ENCODE results near the gene ELAVL4. TPM values are rescaled to one million over a fixed set of nuclear protein-coding genes. Genes with fewer than 3 reads are reported as not detected.

ELAVL4 gene
- total RNA-seq, 1 donor from 2014 or later, result not detected

- no peaks in the 10 kb centered on the region for H3K36me3 Mint-ChIP-seq (ENCODE audit: low read depth, unreplicated experiment)
- H3K27ac Mint-ChIP-seq (ENCODE audit: unreplicated experiment), result no peak overlapping the region
- no peaks in the 10 kb centered on the region for H3K9me3 ChIP-seq (ENCODE audit: insufficient read depth, low read depth, low read length)
- no peak overlapping the region for H3K4me3 Mint-ChIP-seq (ENCODE audit: unreplicated experiment)
- no peak overlapping the region for H3K4me3 ChIP-seq (ENCODE audit: insufficient read depth, low read depth, low read length)
- no peaks in the 10 kb centered on the region for H3K4me1 Mint-ChIP-seq (ENCODE audit: low read depth, unreplicated experiment)
- no peak overlapping the region for H2AFZ ChIP-seq (ENCODE audit: low read depth, low read length)
- TF ChIP-seq CTCF (IDR thresholded peaks at IDR 0.05; ENCODE audit: insufficient read depth, low read depth, low read length) (no peak), EZH2 (IDR thresholded peaks at IDR 0.05; ENCODE audit: insufficient read depth, low read length) (no peak)
- H3K9ac ChIP-seq (ENCODE audit: low read length), result no peak overlapping the region
- H3K36me3 ChIP-seq (ENCODE audit: insufficient read depth, low read length), result no peaks in the 10 kb centered on the region
- H3K27me3 Mint-ChIP-seq (ENCODE audit: low read depth, unreplicated experiment), result no peaks in the 10 kb centered on the region
- no peak overlapping the region for H3K27ac ChIP-seq (ENCODE audit: low read depth, low read length)
- H3K27me3 ChIP-seq (ENCODE audit: insufficient read depth, low read length), result no peaks in the 10 kb centered on the region
- no peaks in the 10 kb centered on the region for H3K79me2 ChIP-seq (ENCODE audit: insufficient read depth, low read length)
- no peak overlapping the region for H3K4me2 ChIP-seq (ENCODE audit: low read length)
- no peaks in the 10 kb centered on the region for H3K9me3 Mint-ChIP-seq (ENCODE audit: unreplicated experiment)
- H4K20me1 ChIP-seq (ENCODE audit: insufficient read depth, low read length), result no peaks in the 10 kb centered on the region
- DNase-seq (ENCODE audit: low read depth) (no peak), FAIRE-seq (no peak)
- H3K4me1 ChIP-seq (ENCODE audit: insufficient read depth, low read length), result no peaks in the 10 kb centered on the region
Measured at GRCh38 chr1:50129201-50129600, 20.5 kb downstream of the ELAVL4 start.

DNA sequence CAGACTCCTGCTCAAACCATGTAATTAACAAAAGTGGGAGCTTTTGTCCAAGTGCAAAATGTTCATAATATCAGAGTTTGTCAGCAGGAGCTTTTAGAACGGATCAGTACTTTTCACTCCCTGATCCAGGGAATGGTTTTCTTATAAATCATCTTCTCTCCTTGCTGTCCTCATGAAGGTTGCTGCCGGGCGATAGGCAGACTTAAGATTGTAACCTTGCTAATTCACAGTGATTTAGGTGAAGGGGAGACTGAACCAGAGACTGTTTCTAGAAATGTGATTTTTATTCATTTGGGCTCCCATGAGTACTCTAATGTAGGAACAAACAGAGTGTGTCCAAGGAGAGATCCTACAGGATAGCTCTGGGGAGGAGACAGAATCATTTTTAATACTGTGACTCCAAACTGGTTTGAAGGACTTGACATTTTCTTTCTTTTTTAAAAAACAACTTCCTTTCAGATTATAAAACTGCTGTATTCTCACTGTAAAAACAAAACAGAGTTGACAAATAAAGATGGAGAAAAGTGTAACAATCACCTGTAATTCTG, 23.7 kb downstream of the ELAVL4 start:
- Mint-ChIP-seq H3K27ac (ENCODE audit: unreplicated experiment) (no peak overlapping the region), H3K4me3 (ENCODE audit: unreplicated experiment) (no peak overlapping the region), H3K27me3 (ENCODE audit: low read depth, unreplicated experiment) (no peaks in the 10 kb centered on the region), H3K4me1 (ENCODE audit: low read depth, unreplicated experiment) (no peaks in the 10 kb centered on the region), H3K36me3 (ENCODE audit: low read depth, unreplicated experiment) (no peaks in the 10 kb centered on the region), H3K9me3 (ENCODE audit: unreplicated experiment) (no peaks in the 10 kb centered on the region)
- no peaks in the 10 kb centered on the region for H3K9me3 ChIP-seq (ENCODE audit: insufficient read depth, low read depth, low read length)
- H3K79me2 ChIP-seq (ENCODE audit: insufficient read depth, low read length), result no peaks in the 10 kb centered on the region
- DNase-seq (ENCODE audit: low read depth) (no peak), FAIRE-seq (no peak)
- H2AFZ ChIP-seq (ENCODE audit: low read depth, low read length), result no peak overlapping the region
- no peaks in the 10 kb centered on the region for H4K20me1 ChIP-seq (ENCODE audit: insufficient read depth, low read length)
- no peak overlapping the region for H3K4me3 ChIP-seq (ENCODE audit: insufficient read depth, low read depth, low read length)
- TF ChIP-seq EZH2 (IDR thresholded peaks at IDR 0.05; ENCODE audit: insufficient read depth, low read length) (no peak), CTCF (IDR thresholded peaks at IDR 0.05; ENCODE audit: insufficient read depth, low read depth, low read length) (no peak)
- H3K27me3 ChIP-seq (ENCODE audit: insufficient read depth, low read length), result no peaks in the 10 kb centered on the region
- no peak overlapping the region for H3K4me2 ChIP-seq (ENCODE audit: low read length)
- no peaks in the 10 kb centered on the region for H3K36me3 ChIP-seq (ENCODE audit: insufficient read depth, low read length)
- H3K9ac ChIP-seq (ENCODE audit: low read length), result no peak overlapping the region
- no peaks in the 10 kb centered on the region for H3K4me1 ChIP-seq (ENCODE audit: insufficient read depth, low read length)
- no peak overlapping the region for H3K27ac ChIP-seq (ENCODE audit: low read depth, low read length)

DNA sequence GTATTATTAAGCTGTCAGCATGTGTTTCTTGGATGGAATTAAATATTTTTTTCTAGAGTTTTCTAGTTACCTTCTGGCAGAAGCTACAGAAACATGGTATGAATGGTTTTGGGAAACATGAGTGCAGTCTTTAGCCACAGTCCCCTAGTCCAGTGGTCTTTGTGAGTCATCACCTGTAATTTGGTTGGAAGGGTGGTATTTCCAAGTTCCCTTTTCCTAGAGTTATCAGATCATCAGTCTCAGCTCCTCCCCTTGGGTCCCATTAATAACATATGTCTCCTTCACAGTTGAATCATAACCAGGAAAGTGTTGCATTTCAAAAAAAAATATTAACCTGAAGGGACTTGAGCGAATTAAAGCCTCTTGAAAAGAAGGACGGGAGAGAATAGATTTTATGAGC, 27.0 kb downstream of the ELAVL4 start:
- H3K27me3 ChIP-seq (ENCODE audit: insufficient read depth, low read length), result no peaks in the 10 kb centered on the region
- no peaks in the 10 kb centered on the region for H3K79me2 ChIP-seq (ENCODE audit: insufficient read depth, low read length)
- H3K4me2 ChIP-seq (ENCODE audit: low read length), result no peak overlapping the region
- H3K9ac ChIP-seq (ENCODE audit: low read length), result no peak overlapping the region
- H3K4me1 ChIP-seq (ENCODE audit: insufficient read depth, low read length), result no peaks in the 10 kb centered on the region
- no peaks in the 10 kb centered on the region for H3K9me3 Mint-ChIP-seq (ENCODE audit: unreplicated experiment)
- H3K27me3 Mint-ChIP-seq (ENCODE audit: low read depth, unreplicated experiment), result peaks cover 2% of the 10 kb centered on the region
- H3K36me3 ChIP-seq (ENCODE audit: insufficient read depth, low read length), result no peaks in the 10 kb centered on the region
- H3K4me3 Mint-ChIP-seq (ENCODE audit: unreplicated experiment), result no peak overlapping the region
- no peaks in the 10 kb centered on the region for H3K36me3 Mint-ChIP-seq (ENCODE audit: low read depth, unreplicated experiment)
- FAIRE-seq, result no peak
- H2AFZ ChIP-seq (ENCODE audit: low read depth, low read length), result no peak overlapping the region
- no peak overlapping the region for H3K27ac ChIP-seq (ENCODE audit: low read depth, low read length)
- H3K9me3 ChIP-seq (ENCODE audit: insufficient read depth, low read depth, low read length), result no peaks in the 10 kb centered on the region
- no peak overlapping the region for H3K27ac Mint-ChIP-seq (ENCODE audit: unreplicated experiment)
- H3K4me1 Mint-ChIP-seq (ENCODE audit: low read depth, unreplicated experiment), result no peaks in the 10 kb centered on the region
- H4K20me1 ChIP-seq (ENCODE audit: insufficient read depth, low read length), result no peaks in the 10 kb centered on the region
- no peak overlapping the region for H3K4me3 ChIP-seq (ENCODE audit: insufficient read depth, low read depth, low read length)
- no peak for DNase-seq (ENCODE audit: low read depth)
- TF ChIP-seq EZH2 (IDR thresholded peaks at IDR 0.05; ENCODE audit: insufficient read depth, low read length) (no peak), CTCF (IDR thresholded peaks at IDR 0.05; ENCODE audit: insufficient read depth, low read depth, low read length) (no peak)
